HepG2 (cell line): ENCODE measurements around the gene RRP12. TPM values are rescaled to one million over a fixed set of nuclear protein-coding genes. Genes with fewer than 3 reads are reported as not detected.

Experiments used
- ATAC-seq: fragments of 200-7000 bp; cut with Tn5 transposase; 3 replicates; pipeline ENCODE4 v1.9.1; 2020; ENCODE audit warnings: mild to moderate bottlenecking, moderate library complexity
- BruUV-seq: library from RNA; stranded (reverse); fragments of 400-500 nt; replicated peaks from 2 replicates; lab custom pipeline; 2021; lab: Mats Ljungman, UMichigan
- CTCF ChIA-PET: fragments of 300-600 bp; formaldehyde crosslinking; extraction: SDS; loops from one replicate; lab custom pipeline; 2021; ENCODE audit warnings: low total read pairs, inconsistent platforms, low intra/inter-chr PET ratio; lab: Yijun Ruan, JAX
- POLR2A ChIA-PET: fragments of 350-600 bp; sonication (Branson Sonifier 250); formaldehyde crosslinking; loops from one replicate; lab custom pipeline; 2020; ENCODE audit warnings: antibody characterized with exemption, inconsistent platforms; lab: Yijun Ruan, JAX
- DNase-seq: peaks from one replicate; pipeline ENCODE4 v3.0.0-alpha.2; 2015; ENCODE audit warnings: low spot score
- FAIRE-seq: peaks from 3 replicates; lab custom pipeline; 2011; peaks lifted over from hg19 to GRCh38; lab: Jason Lieb, UNC
- H2AFZ ChIP-seq: one replicate; pipeline ENCODE4 v1.6.1; 2011; ENCODE audit warnings: low read length, inconsistent platforms
- H3K27ac ChIP-seq: fragments of 300-600 bp; 3 replicates; pipeline ENCODE4 v1.8.0; 2011; ENCODE audit warnings: mixed run types, mild to moderate bottlenecking, mixed read lengths, low read length, inconsistent platforms; ENCODE audit not compliant: insufficient read depth; ENCODE audit errors: extremely low read length
- H3K27me3 ChIP-seq, 2 experiments: fragments of 200-600 bp in 1 of 2; 2 replicates in 1 of 2; 3 replicates in 1 of 2; pipeline versions ENCODE4 v1.6.0 to v1.8.0; 2011; ENCODE audit warnings: low read length in 2 of 2, mild to moderate bottlenecking in 2 of 2, moderate library complexity in 2 of 2, inconsistent platforms in 1 of 2; ENCODE audit not compliant: insufficient read depth in 2 of 2, control insufficient read depth in 1 of 2
- H3K36me3 ChIP-seq, 2 experiments: fragments of 200-600 bp in 1 of 2; replicated peaks in 1 of 2; 2 replicates in 1 of 2; 3 replicates in 1 of 2; pipeline versions ENCODE4 v1.5.1 to v1.8.0; 2011; ENCODE audit warnings: low read length in 2 of 2, inconsistent platforms in 1 of 2; ENCODE audit not compliant: insufficient read depth in 2 of 2, control insufficient read depth in 1 of 2
- H3K4me1 ChIP-seq: 2 replicates; pipeline ENCODE4 v1.5.1; 2012; ENCODE audit warnings: low read length, inconsistent platforms; ENCODE audit not compliant: insufficient read depth
- H3K4me2 ChIP-seq: 2 replicates; pipeline ENCODE4 v1.6.0; 2011; ENCODE audit warnings: low read depth, low read length, inconsistent platforms
- H3K4me3 ChIP-seq, 3 experiments: fragments of 200-600 bp in 1 of 3; sonication (generic), shearing (Covaris generic) in 1 of 3; replicated peaks in 1 of 3; 2 replicates each; pipeline ENCODE4 v1.5.1; 2011 to 2016; ENCODE audit warnings: low read length in 3 of 3, inconsistent platforms in 2 of 3, low read depth in 2 of 3, mild to moderate bottlenecking in 2 of 3, control low read depth in 1 of 3, mixed read lengths in 1 of 3; ENCODE audit not compliant: insufficient read depth in 1 of 3
- H3K79me2 ChIP-seq: one replicate; pipeline ENCODE4 v1.6.1; 2011; ENCODE audit warnings: low read length, inconsistent platforms; ENCODE audit not compliant: insufficient read depth
- H3K9ac ChIP-seq: 2 replicates; pipeline ENCODE4 v1.6.0; 2011; ENCODE audit warnings: mild to moderate bottlenecking, low read depth, low read length, inconsistent platforms; ENCODE audit not compliant: insufficient read depth
- H3K9me3 ChIP-seq: 2 replicates; pipeline ENCODE4 v1.5.1; 2012; ENCODE audit warnings: mild to moderate bottlenecking, low read length
- H4K20me1 ChIP-seq: 2 replicates; pipeline ENCODE4 v1.6.0; 2011; ENCODE audit warnings: inconsistent platforms, mild to moderate bottlenecking, low read length, moderate library complexity; ENCODE audit not compliant: insufficient read depth
- IKZF4 ChIP-seq: sonication (generic); formaldehyde crosslinking; IDR thresholded peaks from 2 replicates; pipeline ENCODE4 v1.5.1; 2020; ENCODE audit warnings: borderline replicate concordance, mild to moderate bottlenecking, low read depth, missing genetic modification reagents; ENCODE audit errors: not compliant biosample characterization
- KDM5B ChIP-seq: sonication (generic); formaldehyde crosslinking; IDR thresholded peaks from 2 replicates; pipeline ENCODE4 v1.4.0; 2020; ENCODE audit warnings: missing genetic modification reagents, mild to moderate bottlenecking, borderline replicate concordance
- PAX8 ChIP-seq: sonication (generic); formaldehyde crosslinking; IDR thresholded peaks from 2 replicates; pipeline ENCODE4 v1.8.0; 2022; ENCODE audit warnings: mild to moderate bottlenecking, missing genetic modification reagents, borderline replicate concordance
- RFXANK ChIP-seq: IDR thresholded peaks from 2 replicates; pipeline ENCODE4 v1.6.1; 2016
- SUZ12 ChIP-seq: fragments of 150-350 bp; IDR thresholded peaks from 2 replicates; pipeline ENCODE4 v1.6.1; 2014; ENCODE audit warnings: low read depth, low read length
- THYN1 ChIP-seq: sonication (generic); formaldehyde crosslinking; IDR thresholded peaks from 2 replicates; pipeline ENCODE4 v1.8.1; 2023; ENCODE audit warnings: low read depth, mild to moderate bottlenecking, moderate library complexity, missing genetic modification reagents, borderline replicate concordance
- ZNF530 ChIP-seq: sonication (generic); formaldehyde crosslinking; IDR thresholded peaks from 2 replicates; pipeline ENCODE4 v1.5.0; 2020; ENCODE audit warnings: low read depth, mild to moderate bottlenecking, missing genetic modification reagents
- WGBS: methylation state at CpG from one replicate; pipeline ENCODE4 v1.1.6; 2017; ENCODE audit warnings: low lambda C conversion rate; 5-methylcytosine and 5-hydroxymethylcytosine counted together
- in situ Hi-C: cut with HindIII; loops from 2 replicates; pipeline ENCODE4 v1.10.0; 2017; ENCODE audit warnings: low pct_unique_long_range_greater_than_20kb; ENCODE audit not compliant: extremely low pct_ligation_motif_present
- intact Hi-C: fragments of 100-400 bp; cut with micrococcal nuclease; formaldehyde crosslinking; loops from one replicate; pipeline ENCODE4 v1.10.0; 2022; ENCODE audit not compliant: unreplicated experiment
- polyA plus RNA-seq, 8 experiments: library from polyadenylated mRNA; depleted of rRNA in 3 of 8; stranded (reverse) in 7 of 8; unstranded in 1 of 8; fragments of >200 nt; fragmentation: Illumina TruSeq in 4 of 8; extraction: Trizol in 4 of 8; gene quantifications; 2 replicates each; pipeline versions ENCODE4 v1.2.1 to v1.2.3, GENCODE V29; 2011 to 2016; ENCODE audit warnings: low read depth in 4 of 8, missing spikeins in 1 of 8, mixed read lengths in 1 of 8; ENCODE audit not compliant: insufficient read depth in 1 of 8
- total RNA-seq, 5 experiments: library from RNA; depleted of rRNA; stranded (reverse); fragments of >200 nt; fragmentation: Illumina TruSeq; extraction: Trizol; gene quantifications; 2 replicates each; pipeline ENCODE4 v1.2.3, GENCODE V29; 2016; ENCODE audit warnings: low read depth in 1 of 5
- TF ChIP-seq, protein P1 (sequence below): sonication (generic); formaldehyde crosslinking; IDR thresholded peaks from 2 replicates; pipeline ENCODE4 v1.5.0; 2020; ENCODE audit warnings: missing genetic modification reagents

RRP12 gene
- total and polyA plus RNA-seq, 2 of the 13 experiments (the other 11 are each of a cell fraction or from before 2014, with no cell fraction given): 13.2 to 39.4 TPM

DNA sequence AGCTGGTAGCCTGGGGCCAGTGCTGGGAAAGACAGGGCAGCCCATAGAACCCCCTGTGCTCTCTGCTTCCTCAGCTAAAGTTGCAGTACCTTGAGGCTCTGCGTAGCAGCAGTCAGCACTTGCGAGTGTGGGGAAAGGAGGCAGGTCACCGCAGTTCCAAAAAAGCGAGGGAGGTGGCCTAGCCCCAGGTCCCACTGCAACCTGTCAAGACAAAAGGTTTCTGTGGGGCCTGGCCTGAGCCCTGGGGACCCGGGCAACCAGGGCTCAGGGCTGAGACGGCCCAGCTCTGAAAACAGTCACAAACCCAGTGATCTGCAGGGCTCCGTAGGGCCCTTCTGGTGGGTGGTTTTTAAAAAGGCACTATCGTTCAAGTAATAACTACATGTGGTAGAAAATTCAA is 19.5 kb downstream of the RRP12 start:
- TF ChIP-seq ZNF530 (CRISPR knock-in tag) (no peak), IKZF4 (CRISPR knock-in tag) (no peak), PAX8 (CRISPR knock-in tag) (no peak), SUZ12 (no peak), KDM5B (CRISPR knock-in tag) (no peak), THYN1 (CRISPR knock-in tag) (no peak), RFXANK (CRISPR knock-in tag) (no peak)
- TF ChIP-seq, protein P1, sequence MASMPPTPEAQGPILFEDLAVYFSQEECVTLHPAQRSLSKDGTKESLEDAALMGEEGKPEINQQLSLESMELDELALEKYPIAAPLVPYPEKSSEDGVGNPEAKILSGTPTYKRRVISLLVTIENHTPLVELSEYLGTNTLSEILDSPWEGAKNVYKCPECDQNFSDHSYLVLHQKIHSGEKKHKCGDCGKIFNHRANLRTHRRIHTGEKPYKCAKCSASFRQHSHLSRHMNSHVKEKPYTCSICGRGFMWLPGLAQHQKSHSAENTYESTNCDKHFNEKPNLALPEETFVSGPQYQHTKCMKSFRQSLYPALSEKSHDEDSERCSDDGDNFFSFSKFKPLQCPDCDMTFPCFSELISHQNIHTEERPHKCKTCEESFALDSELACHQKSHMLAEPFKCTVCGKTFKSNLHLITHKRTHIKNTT (CRISPR knock-in tag): no peak
- in situ Hi-C loops (no loop called here), intact Hi-C loops (no loop called here)
- Histone ChIP-seq H3K4me1 (no peaks in the 10 kb centered on the region), H2AFZ (no peak overlapping the region), H3K4me2 (no peak overlapping the region), H3K27ac (no peak overlapping the region), H3K9me3 (no peaks in the 10 kb centered on the region), H3K36me3 (peaks cover 26 to 60% of the 10 kb centered on the region in 2 experiments; a peak in 4 of 5 replicates), H3K79me2 (no peaks in the 10 kb centered on the region), H3K27me3 (no peaks in the 10 kb centered on the region), H3K9ac (no peak overlapping the region), H4K20me1 (no peaks in the 10 kb centered on the region), H3K4me3 (no peak overlapping the region)
- CTCF ChIA-PET: interaction anchor here (0.6 kb wide), 1 partner anchor 103 kb away, joined by 3 read pairs; no protein-coding TSS in a partner anchor
- no peak for FAIRE-seq
- WGBS: 96% methylated on average over 8 of the region's 8 CpGs
- DNase-seq: no peak
- no peak for ATAC-seq
- no TSS peak for BruUV-seq
- POLR2A ChIA-PET: no interaction called here
